Measurements from ENCODE around the gene ATP10D.

- TF ChIP-seq POLR2A (IDR thresholded peaks at IDR 0.05; ENCODE audit: low read length) (no peak), GATA1 (IDR thresholded peaks at IDR 0.05; ENCODE audit: low read depth, low read length) (no peak)
Measured at GRCh38 chr4:47444031-47444430, 41.0 kb upstream of the ATP10D start.

Data from erythroblast (primary cell).